Measurements from ENCODE around the gene SIGLEC1. TPM values are rescaled to one million over a fixed set of nuclear protein-coding genes. Genes with fewer than 3 reads are reported as not detected.
A peak's percentile ranks its signal among the peaks of the same experiment; 100 is the strongest.

The SIGLEC1 gene
- total RNA-seq, 4 donors from 2014 or later: 0.61 to 3.0 (median 2.6) TPM

DNA sequence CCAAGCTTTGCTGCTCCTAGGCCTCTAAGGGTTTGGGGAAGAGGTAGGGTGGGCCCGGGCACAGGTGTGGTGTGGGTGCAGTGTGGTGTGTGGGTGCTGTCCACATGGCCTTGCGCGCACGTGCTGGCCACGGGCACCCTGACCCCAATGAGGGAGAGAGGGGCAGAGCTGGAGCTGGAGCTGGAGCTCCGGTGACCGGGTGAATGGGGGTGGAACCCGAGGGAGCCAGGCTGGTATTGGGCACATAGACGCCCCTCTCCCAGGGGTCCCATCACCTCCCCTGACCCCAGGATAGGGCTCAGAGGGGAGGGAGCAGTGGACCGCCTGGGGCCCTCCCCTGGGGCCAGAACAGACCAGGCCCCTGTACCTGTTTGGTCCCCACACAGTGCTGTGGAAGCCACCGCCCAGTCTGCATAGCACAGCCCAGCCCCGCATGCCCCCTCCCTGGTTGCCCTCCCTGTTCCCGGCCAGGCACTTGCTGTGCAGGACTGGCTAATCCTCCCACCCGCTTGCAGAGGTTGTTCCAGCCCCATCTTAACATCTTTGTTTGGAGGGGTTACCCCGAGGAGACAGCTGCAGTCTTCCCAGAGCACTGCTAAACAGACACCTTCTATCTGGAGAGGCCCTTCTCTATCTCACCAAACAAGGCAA is 31.6 kb downstream of the SIGLEC1 start:
- ATAC-seq: no peak
- DNase-seq: no peak
- Histone ChIP-seq H3K27me3 (peaks cover 5 to 23% (median 9%) of the 10 kb centered on the region in 3 donors), H3K4me3 (peak overlapping the region in 3 of 4 donors; percentile 48 to 60 (median 57)), H3K27ac (peak overlapping the region; percentile 63 to 70 (median 66)), H3K36me3 (no peaks in the 10 kb centered on the region), H3K9me3 (no peaks in the 10 kb centered on the region), H3K4me1 (peaks cover 0 to 13% of the 10 kb centered on the region in 2 donors)
- intact Hi-C loops (cut with DNase I; ENCODE audit: low total_unique reads) (no loop called here), in situ Hi-C loops (cut with MboI; ENCODE audit: low sequenced_read_pairs in 4 of 4) (no loop called here)
- TF ChIP-seq, protein P1, sequence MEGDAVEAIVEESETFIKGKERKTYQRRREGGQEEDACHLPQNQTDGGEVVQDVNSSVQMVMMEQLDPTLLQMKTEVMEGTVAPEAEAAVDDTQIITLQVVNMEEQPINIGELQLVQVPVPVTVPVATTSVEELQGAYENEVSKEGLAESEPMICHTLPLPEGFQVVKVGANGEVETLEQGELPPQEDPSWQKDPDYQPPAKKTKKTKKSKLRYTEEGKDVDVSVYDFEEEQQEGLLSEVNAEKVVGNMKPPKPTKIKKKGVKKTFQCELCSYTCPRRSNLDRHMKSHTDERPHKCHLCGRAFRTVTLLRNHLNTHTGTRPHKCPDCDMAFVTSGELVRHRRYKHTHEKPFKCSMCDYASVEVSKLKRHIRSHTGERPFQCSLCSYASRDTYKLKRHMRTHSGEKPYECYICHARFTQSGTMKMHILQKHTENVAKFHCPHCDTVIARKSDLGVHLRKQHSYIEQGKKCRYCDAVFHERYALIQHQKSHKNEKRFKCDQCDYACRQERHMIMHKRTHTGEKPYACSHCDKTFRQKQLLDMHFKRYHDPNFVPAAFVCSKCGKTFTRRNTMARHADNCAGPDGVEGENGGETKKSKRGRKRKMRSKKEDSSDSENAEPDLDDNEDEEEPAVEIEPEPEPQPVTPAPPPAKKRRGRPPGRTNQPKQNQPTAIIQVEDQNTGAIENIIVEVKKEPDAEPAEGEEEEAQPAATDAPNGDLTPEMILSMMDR (IDR thresholded peaks at IDR 0.05 in 4 of 5, conservative IDR thresholded peaks at IDR 0.05 in 1 of 5): no peak
- no peak for TF ChIP-seq POLR2A (IDR thresholded peaks at IDR 0.05)

DNA sequence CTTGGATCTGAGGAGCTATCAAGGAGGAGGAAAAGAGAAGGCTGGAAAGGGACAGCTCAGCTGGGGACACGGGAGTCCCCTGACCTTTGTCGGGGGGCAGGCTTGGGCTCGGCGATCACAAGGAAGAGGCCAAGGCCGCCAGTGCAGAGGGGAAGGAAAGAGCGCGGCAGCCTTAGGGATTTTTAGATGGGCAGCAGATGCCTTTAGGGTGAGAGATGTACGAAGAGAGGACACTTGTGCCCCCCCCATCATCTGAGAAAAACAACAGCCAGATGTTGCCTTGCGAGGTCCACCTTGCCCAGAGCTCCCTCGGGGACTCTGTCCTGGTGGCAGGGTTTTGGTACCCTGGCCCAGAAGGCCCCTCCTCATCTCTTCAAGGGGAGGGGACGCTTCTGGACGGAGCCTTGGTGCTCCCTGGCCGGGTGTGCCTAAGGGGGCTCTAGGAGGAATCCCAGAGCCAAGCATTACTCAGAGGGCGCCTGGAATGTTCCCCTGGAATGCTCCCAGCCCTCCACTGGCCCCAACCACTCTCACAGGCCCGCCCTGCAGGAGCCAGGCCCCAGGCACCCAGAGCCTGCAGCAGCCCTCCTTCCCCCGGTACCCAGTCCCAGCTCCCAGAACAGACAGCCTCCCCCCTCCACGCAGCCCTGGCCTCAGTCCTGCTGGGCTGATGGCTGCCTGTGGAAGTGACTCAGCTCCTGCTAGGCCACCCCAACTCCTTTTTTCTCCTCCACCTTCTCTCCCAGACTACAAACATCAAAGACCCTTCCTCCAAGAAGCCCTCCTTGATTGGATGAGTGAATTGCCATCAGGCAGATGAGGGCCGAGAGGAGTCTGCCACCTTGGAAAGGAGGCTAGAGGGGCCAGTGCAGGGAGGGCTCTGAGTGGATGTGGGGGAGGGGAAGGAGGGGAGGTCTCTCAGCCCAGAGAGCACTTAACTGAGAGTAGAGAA is 32.4 kb downstream of the SIGLEC1 start:
- in situ Hi-C loops (cut with MboI; ENCODE audit: low sequenced_read_pairs in 4 of 4): loop anchor here in 2 of 4 donors (5.0 kb wide), 2 partner anchors 32 to 37 kb away; partner anchors contain the start of gene SIGLEC1 (in 1 of the 2)
- intact Hi-C loops (cut with DNase I; ENCODE audit: low total_unique reads): loop anchor here (5.0 kb wide), 1 partner anchor 87 kb away; the partner anchor contains the start of gene ADISSP
- no peak for ATAC-seq
- Histone ChIP-seq H3K4me1 (peaks cover 0 to 13% of the 10 kb centered on the region in 2 donors), H3K36me3 (no peaks in the 10 kb centered on the region), H3K27me3 (peaks cover 5 to 23% (median 9%) of the 10 kb centered on the region in 3 donors), H3K4me3 (peak overlapping the region in 1 of 4 donors; percentile 57), H3K9me3 (no peaks in the 10 kb centered on the region), H3K27ac (peak overlapping the region; percentile 63 to 70 (median 66))
- no peak for DNase-seq
- TF ChIP-seq, protein P1 (IDR thresholded peaks at IDR 0.05 in 4 of 5, conservative IDR thresholded peaks at IDR 0.05 in 1 of 5): no peak
- no peak for TF ChIP-seq POLR2A (IDR thresholded peaks at IDR 0.05)

DNA sequence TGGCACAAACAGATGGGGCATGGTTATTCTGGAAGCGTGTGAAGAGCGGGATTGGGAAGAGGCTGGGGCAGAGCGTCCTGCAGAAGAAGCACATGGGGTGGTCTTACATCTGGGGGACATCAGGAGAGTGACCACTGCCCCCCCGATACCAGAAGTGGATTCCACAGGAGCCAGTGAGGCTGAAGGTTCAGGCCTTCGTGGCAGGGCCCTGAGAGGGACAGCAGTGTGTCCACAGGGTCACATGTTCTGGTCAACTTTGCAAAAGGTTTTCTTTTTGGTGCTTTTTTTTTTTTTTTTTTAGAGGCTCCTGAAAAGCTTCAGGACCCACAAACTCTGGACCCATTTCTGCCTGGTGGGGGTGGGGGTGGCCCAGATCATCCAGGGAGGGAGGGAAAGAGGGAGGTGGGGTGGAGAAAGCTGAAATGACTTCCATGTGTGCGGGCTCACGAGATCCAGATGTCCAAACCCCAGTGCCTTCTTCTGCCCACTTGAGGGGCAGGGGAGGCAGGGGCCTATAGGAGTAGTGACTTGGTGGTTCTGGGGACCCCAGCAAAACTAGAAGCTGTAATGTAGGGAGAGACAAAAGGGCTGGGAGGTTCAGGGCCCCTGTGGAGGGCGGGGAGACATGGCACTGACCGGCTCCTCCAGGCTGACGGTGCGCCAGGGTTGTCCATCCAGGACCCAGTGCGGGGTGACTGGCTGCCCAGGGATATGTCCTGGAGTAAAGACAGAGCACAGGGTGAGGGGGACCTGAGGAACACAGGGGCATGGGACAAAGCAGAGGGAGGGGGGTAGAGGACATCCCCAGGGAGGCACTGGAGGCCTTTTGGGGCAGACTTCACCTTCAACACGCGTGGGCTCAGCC is 33.3 kb downstream of the SIGLEC1 start:
- Histone ChIP-seq H3K4me1 (peaks cover 0 to 13% of the 10 kb centered on the region in 2 donors), H3K27ac (peak overlapping the region; percentile 63 to 70 (median 66)), H3K27me3 (peaks cover 5 to 23% (median 9%) of the 10 kb centered on the region in 3 donors), H3K36me3 (no peaks in the 10 kb centered on the region), H3K9me3 (no peaks in the 10 kb centered on the region), H3K4me3 (peak overlapping the region in 1 of 4 donors; percentile 57)
- TF ChIP-seq POLR2A (IDR thresholded peaks at IDR 0.05): no peak
- TF ChIP-seq, protein P1 (IDR thresholded peaks at IDR 0.05 in 4 of 5, conservative IDR thresholded peaks at IDR 0.05 in 1 of 5): no peak
- ATAC-seq: no peak
- no peak for DNase-seq
- in situ Hi-C loops (cut with MboI; ENCODE audit: low sequenced_read_pairs in 4 of 4): loop anchor here in 2 of 4 donors (5.0 kb wide), 2 partner anchors 33 to 38 kb away; partner anchors contain the start of gene SIGLEC1 (in 1 of the 2)
- intact Hi-C loops (cut with DNase I; ENCODE audit: low total_unique reads): loop anchor here (5.0 kb wide), 1 partner anchor 88 kb away; the partner anchor contains the start of gene ADISSP

DNA sequence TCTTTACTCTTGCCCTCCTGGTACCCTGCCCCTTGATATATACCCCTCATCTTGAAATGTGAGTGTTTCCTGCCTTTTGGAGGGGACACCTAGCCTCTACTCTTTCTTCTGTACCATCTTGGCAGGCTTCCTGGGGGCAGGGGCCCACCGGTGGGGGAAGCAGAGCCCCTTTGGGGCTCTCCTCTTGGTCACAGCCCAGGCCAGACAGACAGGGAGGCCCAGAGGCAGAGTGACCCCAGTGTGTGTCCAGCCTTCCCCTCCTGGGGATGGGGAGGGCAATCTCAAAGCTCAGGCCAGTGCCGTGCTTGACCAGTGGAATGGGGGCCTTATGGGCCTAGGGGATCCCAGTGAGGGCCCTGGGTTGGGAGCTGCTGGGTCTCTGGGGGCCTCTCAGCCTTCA is 34.2 kb downstream of the SIGLEC1 start:
- DNase-seq (no peak), ATAC-seq (no peak)
- TF ChIP-seq POLR2A (IDR thresholded peaks at IDR 0.05): no peak
- TF ChIP-seq, protein P1 (IDR thresholded peaks at IDR 0.05 in 4 of 5, conservative IDR thresholded peaks at IDR 0.05 in 1 of 5): no peak
- Histone ChIP-seq H3K27me3 (peaks cover 5 to 23% (median 9%) of the 10 kb centered on the region in 3 donors), H3K36me3 (no peaks in the 10 kb centered on the region), H3K4me3 (no peak overlapping the region), H3K27ac (peak overlapping the region; percentile 18 to 52 (median 32)), H3K9me3 (no peaks in the 10 kb centered on the region), H3K4me1 (peaks cover 0 to 13% of the 10 kb centered on the region in 2 donors)
- in situ Hi-C loops (cut with MboI; ENCODE audit: low sequenced_read_pairs in 4 of 4): loop anchor here in 2 of 4 donors (5.0 kb wide), 2 partner anchors 34 to 39 kb away; partner anchors contain the start of gene SIGLEC1 (in 1 of the 2)
- intact Hi-C loops (cut with DNase I; ENCODE audit: low total_unique reads): loop anchor here (5.0 kb wide), 1 partner anchor 89 kb away; the partner anchor contains the start of gene ADISSP
